ENCODE data around the gene CLRN1.

- TF ChIP-seq CTCF (IDR thresholded peaks at IDR 0.05) (no peak), ZFX (IDR thresholded peaks at IDR 0.05; ENCODE audit: borderline replicate concordance) (no peak)
Measured at GRCh38 chr3:150972366-150973071, at the start of gene CLRN1.
